ENCODE data around the gene CDC6.
A peak's percentile ranks its signal among the peaks of the same experiment; 100 is the strongest.

The CDC6 gene

GRCh38 chr17:40322358-40323315 lies 35.0 kb downstream of the CDC6 start:
- H3K4me3 ChIP-seq (replicated peaks in 1 of 2; ENCODE audit: low read depth in 2 of 2, low read length in 2 of 2), result peak overlapping the region; percentile 29 to 43
- DNase-seq (ENCODE audit: low read depth in 2 of 2), result peak; percentile 92
- TF ChIP-seq CTCF (IDR thresholded peaks at IDR 0.05; ENCODE audit: low read depth, low read length), result no peak

- no peak for TF ChIP-seq CTCF (IDR thresholded peaks at IDR 0.05; ENCODE audit: low read depth, low read length)
- peak; percentile 64 to 92 for DNase-seq (ENCODE audit: low read depth in 2 of 2)
- H3K4me3 ChIP-seq (replicated peaks in 1 of 2; ENCODE audit: low read depth in 2 of 2, low read length in 2 of 2), result peak overlapping the region in 1 of 2 donors; percentile 14
These were observed 36.0 kb downstream of the CDC6 start for GRCh38 chr17:40323391-40324381.

GRCh38 chr17:40325156-40326013 lies 37.7 kb downstream of the CDC6 start:
- no peak for TF ChIP-seq CTCF (IDR thresholded peaks at IDR 0.05; ENCODE audit: low read depth, low read length)
- H3K4me3 ChIP-seq (replicated peaks in 1 of 2; ENCODE audit: low read depth in 2 of 2, low read length in 2 of 2), result no peak overlapping the region
- no peak for DNase-seq (ENCODE audit: low read depth in 2 of 2)

GRCh38 chr17:40326014-40326831 lies 38.5 kb downstream of the CDC6 start:
- DNase-seq (ENCODE audit: low read depth in 2 of 2), result no peak
- no peak overlapping the region for H3K4me3 ChIP-seq (replicated peaks in 1 of 2; ENCODE audit: low read depth in 2 of 2, low read length in 2 of 2)
- TF ChIP-seq CTCF (IDR thresholded peaks at IDR 0.05; ENCODE audit: low read depth, low read length), result no peak

- TF ChIP-seq CTCF (IDR thresholded peaks at IDR 0.05; ENCODE audit: low read depth, low read length), result no peak
- DNase-seq (ENCODE audit: low read depth in 2 of 2), result peak in 1 of 2 donors; percentile 69
- no peak overlapping the region for H3K4me3 ChIP-seq (replicated peaks in 1 of 2; ENCODE audit: low read depth in 2 of 2, low read length in 2 of 2)
These were observed 39.1 kb downstream of the CDC6 start for GRCh38 chr17:40326832-40327199.

Measured in cardiac fibroblast (primary cell).